H1 (cell line): Measurements from ENCODE around the gene NAMPT. TPM values are rescaled to one million over a fixed set of nuclear protein-coding genes. Genes with fewer than 3 reads are reported as not detected.

ENCODE experiments used
- CTCF ChIA-PET: fragments of 300-600 bp; sonication (Branson Sonifier 250); formaldehyde crosslinking; loops from one replicate; lab custom pipeline; 2021; ENCODE audit not compliant: partially characterized antibody; lab: Charles Lee
- POLR2A ChIA-PET: fragments of 300-600 bp; sonication (Branson Sonifier 250); formaldehyde crosslinking; loops from one replicate; lab custom pipeline; 2021; ENCODE audit warnings: inconsistent platforms; ENCODE audit not compliant: partially characterized antibody; lab: Charles Lee
- DNase-seq, 2 experiments: peaks; one replicate each; pipeline versions ENCODE4 v3.0.0 to v3.0.0-alpha.2; 2010 to 2022; ENCODE audit warnings: low spot score in 2 of 2, low read depth in 1 of 2, mixed read lengths in 1 of 2
- FAIRE-seq: peaks from 2 replicates; lab custom pipeline; 2011; peaks lifted over from hg19 to GRCh38; lab: Jason Lieb, UNC
- H2AFZ ChIP-seq: 2 replicates; pipeline ENCODE4 v1.8.1; 2012; ENCODE audit warnings: low read length, inconsistent platforms
- H2AK5ac ChIP-seq: 2 replicates; pipeline ENCODE4 v1.6.1; 2013; ENCODE audit warnings: low read depth, low read length
- H2BK120ac ChIP-seq: replicated peaks from 2 replicates; pipeline ENCODE3; 2013; ENCODE audit warnings: low read depth, low read length, inconsistent platforms
- H2BK12ac ChIP-seq: 2 replicates; pipeline ENCODE4 v1.6.1; 2013; ENCODE audit warnings: low read depth, low read length
- H2BK15ac ChIP-seq: 2 replicates; pipeline ENCODE4 v1.6.1; 2013; ENCODE audit warnings: low read length
- H2BK20ac ChIP-seq: 2 replicates; pipeline ENCODE4 v1.6.1; 2013; ENCODE audit warnings: low read length
- H2BK5ac ChIP-seq: 2 replicates; pipeline ENCODE4 v1.6.1; 2013; ENCODE audit warnings: low read depth, low read length
- H3K14ac ChIP-seq: 2 replicates; pipeline ENCODE4 v1.6.1; 2013; ENCODE audit warnings: inconsistent platforms; ENCODE audit not compliant: insufficient read length
- H3K18ac ChIP-seq: 2 replicates; pipeline ENCODE4 v1.6.1; 2013; ENCODE audit warnings: low read length; ENCODE audit errors: extremely low read depth
- H3K23ac ChIP-seq: 2 replicates; pipeline ENCODE4 v1.6.1; 2013; ENCODE audit warnings: inconsistent platforms; ENCODE audit not compliant: insufficient read length
- H3K23me2 ChIP-seq: 2 replicates; pipeline ENCODE4 v1.6.1; 2013; ENCODE audit warnings: low read depth, low read length
- H3K27ac ChIP-seq: 2 replicates; pipeline ENCODE4 v1.6.1; 2011; ENCODE audit warnings: low read depth, low read length, inconsistent platforms
- H3K27me3 ChIP-seq, 4 experiments: replicated peaks in 1 of 4; 1 replicate in 1 of 4; 2 replicates in 3 of 4; pipeline versions ENCODE4 v1.6.1 to v1.8.1; 2011 to 2013; ENCODE audit warnings: low read length in 3 of 4, mild to moderate bottlenecking in 3 of 4, inconsistent platforms in 2 of 4, mixed read lengths in 2 of 4, moderate library complexity in 1 of 4; ENCODE audit not compliant: control insufficient read depth in 3 of 4, insufficient read depth in 3 of 4; ENCODE audit errors: extremely low read depth in 1 of 4
- H3K36me3 ChIP-seq, 4 experiments: 2 replicates each; pipeline versions ENCODE4 v1.6.1 to v1.8.1; 2011 to 2013; ENCODE audit warnings: mild to moderate bottlenecking in 4 of 4, low read length in 3 of 4, moderate library complexity in 2 of 4, control low read depth in 1 of 4, inconsistent platforms in 1 of 4; ENCODE audit not compliant: insufficient read depth in 4 of 4, control insufficient read depth in 2 of 4
- H3K4ac ChIP-seq: replicated peaks from 2 replicates; pipeline ENCODE3; 2013; ENCODE audit warnings: low read length, low read depth, mixed read lengths, inconsistent platforms; ENCODE audit not compliant: insufficient read length
- H3K4me1 ChIP-seq, 4 experiments: replicated peaks in 1 of 4; 1 replicate in 1 of 4; 2 replicates in 3 of 4; pipeline versions ENCODE4 v1.6.1 to v1.8.1; 2011 to 2013; ENCODE audit warnings: low read length in 3 of 4, inconsistent platforms in 2 of 4, mixed read lengths in 1 of 4; ENCODE audit not compliant: insufficient read depth in 4 of 4, control insufficient read depth in 3 of 4
- H3K4me2 ChIP-seq, 2 experiments: 2 replicates each; pipeline versions ENCODE4 v1.6.1 to v1.8.1; 2011 to 2013; ENCODE audit warnings: low read depth in 2 of 2, low read length in 2 of 2, control low read depth in 1 of 2, inconsistent platforms in 1 of 2, mild to moderate bottlenecking in 1 of 2; ENCODE audit not compliant: insufficient read depth in 1 of 2
- H3K4me3 ChIP-seq, 4 experiments: fragments of 200-600, 300-600 bp in 1 of 4; sonication (generic), shearing (Covaris generic), sonication (Bioruptor Twin) in 1 of 4; 2 replicates each; pipeline versions ENCODE4 v1.5.1 to v1.8.1; 2011 to 2016; ENCODE audit warnings: low read length in 4 of 4, low read depth in 3 of 4, control low read depth in 2 of 4, inconsistent platforms in 2 of 4, mild to moderate bottlenecking in 2 of 4, mixed read lengths in 1 of 4, moderate library complexity in 1 of 4; ENCODE audit not compliant: insufficient read depth in 2 of 4; ENCODE audit errors: extremely low read depth in 1 of 4
- H3K56ac ChIP-seq: replicated peaks from 2 replicates; pipeline ENCODE3; 2013; ENCODE audit warnings: low read depth, mild to moderate bottlenecking, mixed read lengths, low read length, inconsistent platforms; ENCODE audit not compliant: insufficient read length
- H3K79me1 ChIP-seq: 2 replicates; pipeline ENCODE4 v1.6.1; 2013; ENCODE audit warnings: low read depth, low read length, control low read depth
- H3K79me2 ChIP-seq, 2 experiments: 2 replicates each; pipeline versions ENCODE4 v1.6.1 to v1.8.1; 2012 to 2013; ENCODE audit warnings: low read length in 2 of 2, mild to moderate bottlenecking in 2 of 2, inconsistent platforms in 1 of 2; ENCODE audit not compliant: insufficient read depth in 2 of 2, control insufficient read depth in 1 of 2
- H3K9ac ChIP-seq, 4 experiments: replicated peaks in 1 of 4; 1 replicate in 1 of 4; 2 replicates in 3 of 4; pipeline versions ENCODE4 v1.6.1 to v1.8.1; 2011 to 2013; ENCODE audit warnings: low read depth in 3 of 4, low read length in 3 of 4, control low read depth in 2 of 4, mild to moderate bottlenecking in 2 of 4, moderate library complexity in 2 of 4, inconsistent platforms in 1 of 4; ENCODE audit errors: extremely low read depth in 1 of 4
- H3K9me3 ChIP-seq, 2 experiments: 2 replicates each; pipeline versions ENCODE4 v1.6.1 to v1.8.1; 2012 to 2013; ENCODE audit warnings: mild to moderate bottlenecking in 2 of 2, moderate library complexity in 2 of 2, control low read depth in 1 of 2, inconsistent platforms in 1 of 2, low read depth in 1 of 2, low read length in 1 of 2, mixed read lengths in 1 of 2; ENCODE audit not compliant: insufficient read depth in 2 of 2
- H4K20me1 ChIP-seq, 2 experiments: replicated peaks in 1 of 2; 2 replicates each; pipeline versions ENCODE3 to v1.8.1; 2011 to 2013; ENCODE audit warnings: inconsistent platforms in 2 of 2, low read length in 2 of 2, mild to moderate bottlenecking in 1 of 2; ENCODE audit not compliant: insufficient read depth in 2 of 2, control insufficient read depth in 1 of 2
- H4K5ac ChIP-seq: 2 replicates; pipeline ENCODE4 v1.6.1; 2013; ENCODE audit warnings: low read length, low read depth, mixed read lengths, inconsistent platforms; ENCODE audit not compliant: insufficient read length
- H4K8ac ChIP-seq: 2 replicates; pipeline ENCODE4 v1.8.0; 2013; ENCODE audit warnings: mild to moderate bottlenecking, moderate library complexity, low read length, inconsistent platforms; ENCODE audit not compliant: insufficient read depth; ENCODE audit errors: extremely low read depth
- H4K91ac ChIP-seq: replicated peaks from 2 replicates; pipeline ENCODE3; 2013; ENCODE audit warnings: low read length, mixed read lengths, inconsistent platforms; ENCODE audit not compliant: insufficient read length
- BACH1 ChIP-seq: IDR thresholded peaks from 2 replicates; pipeline ENCODE4 v1.6.1; 2012; ENCODE audit warnings: low read length, improper control_type of control experiment
- CTBP2 ChIP-seq: IDR thresholded peaks from 2 replicates; pipeline ENCODE4 v1.7.0; 2011; ENCODE audit warnings: borderline replicate concordance, mild to moderate bottlenecking, moderate library complexity, mixed read lengths, low read length; ENCODE audit not compliant: insufficient read depth, insufficient read length
- JUN ChIP-seq: IDR thresholded peaks from 2 replicates; pipeline ENCODE4 v1.6.1; 2011; ENCODE audit warnings: low read depth, mild to moderate bottlenecking, improper control_type of control experiment, low read length
- MAFK ChIP-seq: IDR thresholded peaks from 2 replicates; pipeline ENCODE4 v1.6.1; 2012; ENCODE audit warnings: low read depth, mild to moderate bottlenecking, improper control_type of control experiment, low read length
- SIRT6 ChIP-seq: IDR thresholded peaks from one replicate; pipeline ENCODE4 v1.7.1; 2012; ENCODE audit warnings: low read length, inconsistent platforms
- SP1 ChIP-seq: IDR thresholded peaks from 2 replicates; pipeline ENCODE4 v1.6.1; 2011; ENCODE audit warnings: low read depth, low read length
- TEAD4 ChIP-seq: IDR thresholded peaks from 2 replicates; pipeline ENCODE4 v1.6.1; 2012; ENCODE audit warnings: low read depth, low read length, inconsistent platforms, mixed read lengths
- WGBS, 2 experiments: shearing (Covaris generic) in 1 of 2; methylation state at CpG; one replicate each; pipeline versions ENCODE4 v1.1.6 to v1.1.7; 2013 to 2015; ENCODE audit warnings: low lambda C conversion rate in 2 of 2, mixed read lengths in 2 of 2, inconsistent platforms in 1 of 2, low coverage in 1 of 2, missing lambda C conversion rate in 1 of 2; ENCODE audit not compliant: insufficient replicate concordance in 2 of 2, insufficient coverage in 1 of 2, insufficient read length in 1 of 2; ENCODE audit errors: extremely low coverage in 1 of 2, missing lambda C conversion rate in 1 of 2; 5-methylcytosine and 5-hydroxymethylcytosine counted together
- polyA plus RNA-seq, 7 experiments: library from polyadenylated mRNA; depleted of rRNA in 3 of 7; stranded (reverse) in 5 of 7; unstranded in 2 of 7; fragments of >200 nt in 5 of 7; fragments of 200-250 nt in 2 of 7; gene quantifications; 1 replicate in 5 of 7; 2 replicates in 1 of 7; 4 replicates in 1 of 7; pipeline versions ENCODE4 v1.2.1 to v1.2.3, GENCODE V29; 2011 to 2013; ENCODE audit warnings: missing spikeins in 2 of 7, mixed read lengths in 2 of 7
- total RNA-seq: library from RNA; stranded (reverse); fragmentation: NEBNext Ultra II Directional; extraction: Animal tissue kit (Norgen Biotek cat#: 25700); gene quantifications from 2 replicates; pipeline ENCODE4 v1.2.1, GENCODE V29; 2021

The NAMPT gene
- total and polyA plus RNA-seq, 2 of the 8 experiments (the other 6 are each of a cell fraction or from before 2014, with no cell fraction given), result 15.4 to 95.9 TPM

GRCh38 chr7:106273009-106273668 lies 11.6 kb downstream of the NAMPT start:
- CTCF ChIA-PET, result no interaction called here
- DNase-seq, result no peak
- H2BK20ac ChIP-seq, result no peak overlapping the region
- no peak overlapping the region for H2BK120ac ChIP-seq
- H3K4me1 ChIP-seq, result no peaks in the 10 kb centered on the region
- H3K79me2 ChIP-seq, result peaks cover 0 to 23% of the 10 kb centered on the region in 2 experiments; a peak in 3 of 4 replicates
- H3K18ac ChIP-seq, result no peak overlapping the region
- no peak overlapping the region for H3K56ac ChIP-seq
- no peaks in the 10 kb centered on the region for H4K20me1 ChIP-seq
- WGBS, 2 experiments, result 84% methylated on average over 8 of the region's 8 CpGs; no CpG with 5 or more reads in 1 of the 2 experiments
- H2AFZ ChIP-seq, result no peak overlapping the region
- no peak overlapping the region for H4K5ac ChIP-seq
- H3K23ac ChIP-seq, result no peak overlapping the region
- no peak overlapping the region for H3K4ac ChIP-seq
- no peaks in the 10 kb centered on the region for H3K23me2 ChIP-seq
- no peaks in the 10 kb centered on the region for H3K27me3 ChIP-seq
- H3K14ac ChIP-seq, result no peak overlapping the region
- no peak overlapping the region for H4K8ac ChIP-seq
- no peaks in the 10 kb centered on the region for H3K79me1 ChIP-seq
- H2BK12ac ChIP-seq, result no peak overlapping the region
- H2AK5ac ChIP-seq, result no peak overlapping the region
- no peak for FAIRE-seq
- POLR2A ChIA-PET, result interaction anchor here (2.6 kb wide), 1 partner anchor 12 kb away, joined by 7 read pairs; the partner anchor contains the start of gene NAMPT
- no peak overlapping the region for H3K4me3 ChIP-seq
- H2BK5ac ChIP-seq, result no peak overlapping the region
- no peak overlapping the region for H4K91ac ChIP-seq
- peaks cover 3 to 73% (median 29%) of the 10 kb centered on the region in 4 experiments; a peak in 7 of 8 replicates for H3K36me3 ChIP-seq
- H3K9ac ChIP-seq, result no peak overlapping the region
- H2BK15ac ChIP-seq, result no peak overlapping the region
- no peak overlapping the region for H3K27ac ChIP-seq
- no peak overlapping the region for H3K4me2 ChIP-seq
- H3K9me3 ChIP-seq, result no peaks in the 10 kb centered on the region
- TF ChIP-seq JUN, result no peak
- TF ChIP-seq MAFK, result no peak
- no peak for TF ChIP-seq TEAD4
- no peak for TF ChIP-seq CTBP2
- no peak for TF ChIP-seq BACH1
- TF ChIP-seq SIRT6, result no peak
- no peak for TF ChIP-seq SP1
